ENCODE results near the gene KRT75. TPM values are rescaled to one million over a fixed set of nuclear protein-coding genes. Genes with fewer than 3 reads are reported as not detected.

KRT75 gene
- total RNA-seq, 4 donors from 2014 or later = not detected

DNA sequence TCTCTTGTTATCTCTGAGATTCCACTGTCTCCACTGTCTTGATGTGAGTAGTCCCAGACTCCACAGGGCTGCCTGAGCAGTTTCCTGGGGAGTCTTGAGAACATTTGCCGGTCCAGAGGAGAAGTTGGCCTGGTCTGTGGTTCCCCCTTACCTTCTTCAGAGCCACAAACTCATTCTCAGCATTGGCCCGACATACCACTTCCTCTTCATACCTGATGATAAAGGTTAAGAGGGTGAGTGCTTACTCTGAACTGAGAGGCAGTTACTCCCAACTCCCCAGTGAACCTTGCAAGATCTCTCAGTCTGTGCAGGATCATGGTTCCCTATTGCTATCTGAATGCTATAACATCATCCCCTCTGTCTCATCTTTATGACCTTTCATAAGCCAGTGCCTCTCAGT lies 51.3 kb downstream of the KRT75 start:
- Histone ChIP-seq H3K27ac (no peak overlapping the region), H3K4me1 (no peaks in the 10 kb centered on the region), H3K4me3 (no peak overlapping the region), H3K36me3 (no peaks in the 10 kb centered on the region), H3K9me3 (no peaks in the 10 kb centered on the region), H3K27me3 (peaks cover 16% of the 10 kb centered on the region)
- no peak for ATAC-seq
- TF ChIP-seq POLR2AphosphoS5 (IDR thresholded peaks at IDR 0.05) (no peak), EP300 (IDR thresholded peaks at IDR 0.05) (no peak), POLR2A (IDR thresholded peaks at IDR 0.05) (no peak)
- TF ChIP-seq, protein P1, sequence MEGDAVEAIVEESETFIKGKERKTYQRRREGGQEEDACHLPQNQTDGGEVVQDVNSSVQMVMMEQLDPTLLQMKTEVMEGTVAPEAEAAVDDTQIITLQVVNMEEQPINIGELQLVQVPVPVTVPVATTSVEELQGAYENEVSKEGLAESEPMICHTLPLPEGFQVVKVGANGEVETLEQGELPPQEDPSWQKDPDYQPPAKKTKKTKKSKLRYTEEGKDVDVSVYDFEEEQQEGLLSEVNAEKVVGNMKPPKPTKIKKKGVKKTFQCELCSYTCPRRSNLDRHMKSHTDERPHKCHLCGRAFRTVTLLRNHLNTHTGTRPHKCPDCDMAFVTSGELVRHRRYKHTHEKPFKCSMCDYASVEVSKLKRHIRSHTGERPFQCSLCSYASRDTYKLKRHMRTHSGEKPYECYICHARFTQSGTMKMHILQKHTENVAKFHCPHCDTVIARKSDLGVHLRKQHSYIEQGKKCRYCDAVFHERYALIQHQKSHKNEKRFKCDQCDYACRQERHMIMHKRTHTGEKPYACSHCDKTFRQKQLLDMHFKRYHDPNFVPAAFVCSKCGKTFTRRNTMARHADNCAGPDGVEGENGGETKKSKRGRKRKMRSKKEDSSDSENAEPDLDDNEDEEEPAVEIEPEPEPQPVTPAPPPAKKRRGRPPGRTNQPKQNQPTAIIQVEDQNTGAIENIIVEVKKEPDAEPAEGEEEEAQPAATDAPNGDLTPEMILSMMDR (IDR thresholded peaks at IDR 0.05) = no peak
- WGBS, 2 donors (ENCODE audit: low coverage in 1 of 2) = 63% methylated on average over 2 of the region's 2 CpGs; no CpG with 5 or more reads in 1 of the 2 donors

DNA sequence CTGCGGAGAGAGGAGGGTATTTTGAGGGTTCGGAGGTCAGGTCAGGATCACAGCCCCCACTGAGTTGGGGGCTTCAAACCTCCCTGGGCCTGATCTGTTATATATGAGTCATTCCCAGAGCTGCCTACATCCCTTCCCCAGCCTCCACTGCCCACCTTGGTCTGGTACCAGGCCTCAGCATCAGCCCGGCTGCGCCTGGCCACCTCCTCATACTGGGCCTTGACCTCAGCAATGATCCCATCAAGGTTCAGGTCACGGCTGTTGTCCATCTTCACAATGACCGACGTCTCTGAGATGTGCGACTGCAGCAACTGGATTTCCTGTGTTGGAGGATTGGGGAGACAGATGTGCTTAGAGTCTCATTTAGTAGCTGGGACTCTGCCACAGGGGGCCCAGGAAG lies 53.0 kb downstream of the KRT75 start:
- Histone ChIP-seq H3K36me3 (no peaks in the 10 kb centered on the region), H3K27ac (no peak overlapping the region), H3K27me3 (peaks cover 26% of the 10 kb centered on the region), H3K4me1 (no peaks in the 10 kb centered on the region), H3K4me3 (no peak overlapping the region), H3K9me3 (no peaks in the 10 kb centered on the region)
- TF ChIP-seq, protein P1 (IDR thresholded peaks at IDR 0.05) = no peak
- no peak for TF ChIP-seq POLR2AphosphoS5 (IDR thresholded peaks at IDR 0.05)
- TF ChIP-seq POLR2A (IDR thresholded peaks at IDR 0.05) = no peak
- no peak for TF ChIP-seq EP300 (IDR thresholded peaks at IDR 0.05)
- 82% methylated on average over 4 of the region's 8 CpGs; no CpG with 5 or more reads in 1 of the 2 donors for whole genome bisulfite sequencing, 2 donors (ENCODE audit: low coverage in 1 of 2)
- no peak for ATAC-seq

DNA sequence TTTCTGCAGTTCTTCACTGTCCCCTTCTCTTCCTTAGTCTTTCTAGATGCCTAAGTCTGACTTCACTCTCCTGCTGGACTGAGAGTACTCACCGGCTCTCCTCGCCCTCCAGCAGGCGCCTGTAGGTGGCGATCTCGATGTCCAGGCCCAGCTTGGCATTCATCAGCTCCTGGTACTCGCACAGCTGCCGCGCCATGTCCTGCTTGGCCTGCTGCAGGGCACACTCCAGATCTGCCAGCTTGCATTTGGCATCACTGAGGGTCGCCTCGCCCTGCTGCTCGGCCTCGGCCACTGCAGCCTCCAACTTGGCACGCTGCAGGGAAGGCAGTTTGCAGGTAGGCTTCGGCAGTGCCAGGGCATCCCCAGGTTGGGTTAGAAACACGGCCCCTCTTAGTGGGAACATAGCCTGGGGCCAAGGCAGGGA lies 53.9 kb downstream of the KRT75 start:
- no peaks in the 10 kb centered on the region for H3K36me3 ChIP-seq
- no peaks in the 10 kb centered on the region for H3K9me3 ChIP-seq
- no peak for TF ChIP-seq EP300 (IDR thresholded peaks at IDR 0.05)
- no peak for TF ChIP-seq POLR2AphosphoS5 (IDR thresholded peaks at IDR 0.05)
- TF ChIP-seq, protein P1 (IDR thresholded peaks at IDR 0.05) = peak in 1 of 4 experiments; percentile 31
- no peak for TF ChIP-seq POLR2A (IDR thresholded peaks at IDR 0.05)
- no peak overlapping the region for H3K4me3 ChIP-seq
- ATAC-seq = no peak
- H3K27ac ChIP-seq = no peak overlapping the region
- peaks cover 26% of the 10 kb centered on the region for H3K27me3 ChIP-seq
- WGBS, 2 donors (ENCODE audit: low coverage in 1 of 2) = 24 to 48% methylated on average over 5 to 6 of the region's 15 CpGs
- no peaks in the 10 kb centered on the region for H3K4me1 ChIP-seq

DNA sequence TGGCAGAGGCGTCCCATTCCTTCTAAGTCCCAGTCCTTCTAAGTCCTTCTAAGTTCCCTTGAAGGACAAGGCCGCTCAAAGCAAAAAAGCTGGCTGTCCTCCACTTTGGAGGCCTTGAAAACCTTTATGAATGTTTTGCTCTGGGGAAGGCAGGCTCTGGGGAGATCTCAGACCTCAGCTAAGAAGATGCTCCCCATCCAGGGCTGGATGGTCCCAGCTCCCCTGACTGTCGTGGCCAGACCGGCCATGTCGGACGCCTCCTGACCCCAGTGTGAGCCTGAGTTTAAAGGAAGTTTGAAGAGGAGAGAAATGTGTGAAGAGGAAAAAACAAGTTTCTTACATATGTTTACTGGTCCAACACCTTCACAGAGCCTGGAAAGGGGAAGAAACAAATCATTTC lies 54.6 kb downstream of the KRT75 start:
- WGBS, 2 donors (ENCODE audit: low coverage in 1 of 2) = 85% methylated on average over 5 of the region's 6 CpGs; no CpG with 5 or more reads in 1 of the 2 donors
- no peaks in the 10 kb centered on the region for H3K36me3 ChIP-seq
- TF ChIP-seq, protein P1 (IDR thresholded peaks at IDR 0.05) = no peak
- TF ChIP-seq POLR2AphosphoS5 (IDR thresholded peaks at IDR 0.05) = no peak
- no peak for TF ChIP-seq POLR2A (IDR thresholded peaks at IDR 0.05)
- no peak for TF ChIP-seq EP300 (IDR thresholded peaks at IDR 0.05)
- no peak overlapping the region for H3K27ac ChIP-seq
- H3K4me1 ChIP-seq = no peaks in the 10 kb centered on the region
- no peaks in the 10 kb centered on the region for H3K9me3 ChIP-seq
- ATAC-seq = no peak
- H3K4me3 ChIP-seq = no peak overlapping the region
- H3K27me3 ChIP-seq = peaks cover 26% of the 10 kb centered on the region

DNA sequence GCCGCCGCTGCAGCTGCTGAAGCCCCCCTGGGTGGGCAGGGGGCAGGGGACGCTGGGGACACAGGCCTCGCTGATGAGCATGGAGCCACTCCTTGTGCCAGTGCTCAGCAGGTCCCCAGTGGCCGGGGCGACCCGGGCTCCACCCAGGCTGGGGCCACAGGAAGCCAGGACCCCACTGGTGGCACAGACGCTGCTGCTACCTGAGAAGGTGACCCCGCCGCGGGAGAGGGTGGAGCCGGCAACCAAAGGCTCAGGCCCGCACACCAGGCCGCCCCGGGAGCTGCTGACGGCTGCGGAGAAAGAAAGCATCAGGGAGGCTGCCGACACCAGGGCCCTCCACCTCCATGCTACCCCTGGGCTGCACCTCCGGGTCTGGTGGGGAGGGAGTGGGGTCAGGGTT lies 56.1 kb downstream of the KRT75 start:
- H3K9me3 ChIP-seq = no peaks in the 10 kb centered on the region
- peaks cover 26% of the 10 kb centered on the region for H3K27me3 ChIP-seq
- ATAC-seq = no peak
- no peaks in the 10 kb centered on the region for H3K4me1 ChIP-seq
- no peaks in the 10 kb centered on the region for H3K36me3 ChIP-seq
- no peak overlapping the region for H3K4me3 ChIP-seq
- TF ChIP-seq, protein P1 (IDR thresholded peaks at IDR 0.05) = no peak
- no peak for TF ChIP-seq POLR2AphosphoS5 (IDR thresholded peaks at IDR 0.05)
- TF ChIP-seq POLR2A (IDR thresholded peaks at IDR 0.05) = no peak
- TF ChIP-seq EP300 (IDR thresholded peaks at IDR 0.05) = no peak
- no peak overlapping the region for H3K27ac ChIP-seq
- 59% methylated on average over 10 of the region's 19 CpGs; no CpG with 5 or more reads in 1 of the 2 donors for WGBS, 2 donors (ENCODE audit: low coverage in 1 of 2)
